ENCODE data around the gene C5AR2. TPM values are rescaled to one million over a fixed set of nuclear protein-coding genes. Genes with fewer than 3 reads are reported as not detected.

C5AR2 gene
- total RNA-seq, 2 donors from 2014 or later: not detected

- peak; percentile 98 for TF ChIP-seq CTCF (conservative IDR thresholded peaks at IDR 0.05)
- Histone ChIP-seq H3K27ac (ENCODE audit: low read depth, low read length) (no peak overlapping the region), H3K36me3 (ENCODE audit: control insufficient read depth, insufficient read depth, low read length) (no peaks in the 10 kb centered on the region), H3K27me3 (ENCODE audit: control insufficient read depth, insufficient read depth, low read length, poor library complexity, severe bottlenecking) (no peaks in the 10 kb centered on the region), H3K9me3 (ENCODE audit: control insufficient read depth, low read length) (no peaks in the 10 kb centered on the region), H3K4me1 (ENCODE audit: control insufficient read depth, insufficient read depth, low read length) (no peaks in the 10 kb centered on the region), H3K9ac (ENCODE audit: extremely low read depth, low read length, poor library complexity, severe bottlenecking) (no peak overlapping the region), H3K4me3 (ENCODE audit: low read length) (no peak overlapping the region)
- 20 to 29% methylated on average over 13 to 14 of the region's 14 CpGs for WGBS, 2 experiments (ENCODE audit: insufficient coverage in 1 of 2, insufficient read length in 1 of 2)
- no peaks in the 10 kb centered on the region for H3K9me3 Mint-ChIP-seq
- H3K27me3 Mint-ChIP-seq (ENCODE audit: insufficient read depth): no peaks in the 10 kb centered on the region
- no peak overlapping the region for H3K4me3 Mint-ChIP-seq
- H3K4me1 Mint-ChIP-seq: peaks cover 2% of the 10 kb centered on the region
- H3K27ac Mint-ChIP-seq: no peak overlapping the region
- H3K36me3 Mint-ChIP-seq (ENCODE audit: low read depth): no peaks in the 10 kb centered on the region
- DNase-seq: peak; percentile 93
Measured at GRCh38 chr19:47305309-47305751, 26.6 kb upstream of the C5AR2 start.

GRCh38 chr19:47306303-47306702, 25.7 kb upstream of the C5AR2 start:
- H3K27ac ChIP-seq (ENCODE audit: low read depth, low read length): no peak overlapping the region
- no peak overlapping the region for H3K27ac Mint-ChIP-seq
- H3K9me3 Mint-ChIP-seq: no peaks in the 10 kb centered on the region
- no peaks in the 10 kb centered on the region for H3K4me1 ChIP-seq (ENCODE audit: control insufficient read depth, insufficient read depth, low read length)
- H3K4me3 ChIP-seq (ENCODE audit: low read length): no peak overlapping the region
- H3K4me1 Mint-ChIP-seq: peaks cover 2% of the 10 kb centered on the region
- DNase-seq: no peak
- no peaks in the 10 kb centered on the region for H3K27me3 Mint-ChIP-seq (ENCODE audit: insufficient read depth)
- 95 to 100% methylated on average over 2 to 3 of the region's 3 CpGs for WGBS, 2 experiments (ENCODE audit: insufficient coverage in 1 of 2, insufficient read length in 1 of 2)
- no peak overlapping the region for H3K4me3 Mint-ChIP-seq
- TF ChIP-seq CTCF (conservative IDR thresholded peaks at IDR 0.05): no peak
- no peaks in the 10 kb centered on the region for H3K9me3 ChIP-seq (ENCODE audit: control insufficient read depth, low read length)
- H3K27me3 ChIP-seq (ENCODE audit: control insufficient read depth, insufficient read depth, low read length, poor library complexity, severe bottlenecking): no peaks in the 10 kb centered on the region
- H3K9ac ChIP-seq (ENCODE audit: extremely low read depth, low read length, poor library complexity, severe bottlenecking): no peak overlapping the region
- no peaks in the 10 kb centered on the region for H3K36me3 Mint-ChIP-seq (ENCODE audit: low read depth)
- no peaks in the 10 kb centered on the region for H3K36me3 ChIP-seq (ENCODE audit: control insufficient read depth, insufficient read depth, low read length)

GRCh38 chr19:47309038-47309437, 22.9 kb upstream of the C5AR2 start:
- peaks cover 2% of the 10 kb centered on the region for H3K4me1 Mint-ChIP-seq
- WGBS, 2 experiments (ENCODE audit: insufficient coverage in 1 of 2, insufficient read length in 1 of 2): 93 to 94% methylated on average over 8 of the region's 8 CpGs

More at GRCh38 chr19:47309038-47309437, 22.9 kb upstream of the C5AR2 start:
- peaks cover 3% of the 10 kb centered on the region for H3K9me3 Mint-ChIP-seq
- no peak overlapping the region for H3K27ac Mint-ChIP-seq
- no peak overlapping the region for H3K4me3 Mint-ChIP-seq
- no peak overlapping the region for H3K27ac ChIP-seq (ENCODE audit: low read depth, low read length)
- no peak for DNase-seq
- no peaks in the 10 kb centered on the region for H3K36me3 Mint-ChIP-seq (ENCODE audit: low read depth)
- H3K27me3 ChIP-seq (ENCODE audit: control insufficient read depth, insufficient read depth, low read length, poor library complexity, severe bottlenecking): no peaks in the 10 kb centered on the region
- no peak overlapping the region for H3K4me3 ChIP-seq (ENCODE audit: low read length)
- H3K9me3 ChIP-seq (ENCODE audit: control insufficient read depth, low read length): no peaks in the 10 kb centered on the region
- no peaks in the 10 kb centered on the region for H3K4me1 ChIP-seq (ENCODE audit: control insufficient read depth, insufficient read depth, low read length)
- no peak for TF ChIP-seq CTCF (conservative IDR thresholded peaks at IDR 0.05)
- H3K27me3 Mint-ChIP-seq (ENCODE audit: insufficient read depth): no peaks in the 10 kb centered on the region
- H3K9ac ChIP-seq (ENCODE audit: extremely low read depth, low read length, poor library complexity, severe bottlenecking): no peak overlapping the region
- H3K36me3 ChIP-seq (ENCODE audit: control insufficient read depth, insufficient read depth, low read length): no peaks in the 10 kb centered on the region

Data from endodermal cell (in vitro differentiated cells).